Activated CD4-positive, alpha-beta T cell treated with anti-CD3 and anti-CD28 coated beads, Interleukin-2, amount 50 U/mL, for 24 hours (primary cell): Measurements from ENCODE around the gene TMED5.
"Not testable (repeated sequence)": the region's sequence is repeated elsewhere in the genome, so short reads cannot be mapped to it uniquely, and the experiment has no call there.

ENCODE experiments used
- DNase-seq, 2 donors: peaks; one replicate each; pipeline ENCODE4 v3.0.0-alpha.2; 2020; ENCODE audit warnings: low read depth in 1 of 2, low spot score in 1 of 2

The TMED5 gene

GRCh38 chr1:93179886-93180722 lies at the start of gene TMED5:
TMED5 (minus strand) TSS chr1:93180413; CDS start chr1:93180242, 171 bp downstream.
- DNase-seq = peak; percentile 86 to 95

- DNase-seq = no peak
Measured at GRCh38 chr1:93223023-93223675, 42.9 kb upstream of the TMED5 start.

DNA sequence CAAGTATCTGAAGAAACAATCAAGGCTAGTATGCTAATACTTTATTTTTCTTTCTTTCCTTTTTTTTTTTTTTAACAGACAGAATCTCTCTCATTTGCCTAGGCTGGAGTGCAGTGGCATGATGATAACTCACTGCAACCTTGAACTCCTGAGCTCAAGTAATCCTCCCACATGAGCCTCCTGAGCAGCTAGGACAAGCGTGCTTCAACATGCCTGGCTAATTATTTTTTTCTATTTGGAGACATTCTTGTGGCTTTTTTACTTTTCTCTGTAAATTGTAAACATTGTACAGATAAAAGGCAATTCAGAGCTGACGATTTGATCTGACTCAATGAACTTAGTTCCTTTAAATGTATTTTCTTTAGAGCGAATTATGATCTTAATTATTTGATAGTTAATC lies 41.7 kb upstream of the TMED5 start:
- DNase-seq = no peak

GRCh38 chr1:93220716-93221115 lies 40.5 kb upstream of the TMED5 start:
- DNase-seq = not testable (repeated sequence)

DNA sequence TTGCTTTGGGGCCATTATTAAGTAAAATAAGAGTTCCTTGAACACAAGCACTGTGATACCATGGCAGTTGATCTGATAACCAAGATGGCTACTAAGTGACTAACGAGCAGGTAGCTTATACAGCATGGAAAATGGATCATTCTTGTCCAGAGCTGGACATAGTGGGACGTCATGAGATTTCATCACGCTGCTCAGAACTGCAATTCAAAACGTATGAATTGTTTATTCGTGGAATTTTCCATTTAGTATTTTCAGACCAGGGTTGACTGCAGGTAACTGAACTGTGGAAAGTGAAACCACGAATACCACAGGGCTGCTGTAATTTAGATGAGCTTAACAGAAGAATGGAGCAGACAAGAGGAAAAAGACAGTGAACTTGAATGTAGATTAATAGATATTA lies 39.2 kb upstream of the TMED5 start:
- peak in 1 of 2 donors; percentile 10 for DNase-seq

DNA sequence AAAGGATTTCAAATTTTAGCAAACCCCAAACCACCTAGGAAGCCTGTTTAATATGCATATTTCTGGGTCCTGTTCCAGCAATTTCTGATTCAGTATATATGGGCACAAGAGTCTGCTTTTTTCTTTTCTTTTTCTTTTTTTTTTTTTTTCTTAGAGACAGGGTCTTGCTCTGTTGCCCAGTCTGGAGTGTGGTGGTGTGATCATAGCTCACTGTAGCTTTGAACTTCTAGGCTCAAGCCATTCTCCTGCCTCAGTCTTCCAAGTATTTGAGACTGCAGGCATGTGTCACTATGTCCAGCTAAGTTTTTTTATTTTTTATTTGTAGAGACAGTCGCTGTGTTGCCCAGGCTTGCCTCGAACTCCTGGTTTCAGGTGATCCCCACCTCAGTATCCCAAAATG lies 35.1 kb upstream of the TMED5 start:
- DNase-seq = no peak

GRCh38 chr1:93207211-93207610 lies 27.0 kb upstream of the TMED5 start:
- DNase-seq = no peak

DNA sequence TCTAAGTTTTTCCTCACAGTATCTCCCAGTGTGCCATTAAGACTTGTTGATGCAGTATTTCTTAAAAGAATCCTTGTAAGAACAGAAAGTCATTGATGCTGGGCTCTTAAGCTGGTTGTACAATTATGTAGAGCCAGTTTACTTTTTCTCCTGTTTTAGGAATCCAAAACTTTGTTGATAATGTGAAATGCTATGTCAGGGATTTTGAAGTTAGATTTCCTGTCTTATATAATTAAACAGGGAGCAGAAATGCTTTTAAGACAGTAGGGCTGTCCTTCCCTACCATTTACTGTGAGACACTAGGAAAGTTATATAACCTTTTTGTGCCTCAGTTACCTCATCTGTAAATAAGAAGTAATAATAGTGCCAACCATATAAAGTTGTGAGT lies 26.3 kb upstream of the TMED5 start:
- no peak for DNase-seq

DNA sequence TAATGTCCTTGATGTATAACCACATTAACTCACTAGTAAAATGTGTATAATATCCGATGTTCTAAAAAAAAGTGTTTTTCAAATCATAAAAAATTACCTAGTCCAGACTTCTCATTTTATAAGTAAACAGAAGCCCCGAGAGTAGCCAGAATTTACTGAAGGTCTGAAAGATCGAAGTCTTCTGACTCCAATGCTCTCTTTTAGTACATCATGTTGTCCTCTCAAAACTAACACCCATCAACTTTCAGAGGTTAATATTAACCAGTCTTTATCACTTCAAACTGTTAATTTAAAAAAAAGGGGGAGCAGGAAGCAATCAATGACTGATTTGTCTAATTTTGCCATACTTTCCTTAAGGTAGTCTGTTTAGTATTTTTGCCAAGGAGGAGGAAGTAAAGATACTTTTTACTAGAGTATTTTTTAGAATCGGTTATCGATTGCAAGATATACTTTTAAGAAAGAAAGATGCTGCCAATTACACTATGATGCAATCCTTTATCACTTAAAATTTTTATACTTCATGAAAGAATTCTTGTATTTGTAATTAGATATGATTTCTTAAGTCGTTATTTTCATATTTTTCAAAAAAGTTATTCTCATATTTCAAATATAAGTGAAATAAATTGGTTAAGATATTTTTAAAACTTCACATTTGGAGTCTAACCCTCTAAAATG lies 25.8 kb upstream of the TMED5 start:
- DNase-seq = no peak

DNA sequence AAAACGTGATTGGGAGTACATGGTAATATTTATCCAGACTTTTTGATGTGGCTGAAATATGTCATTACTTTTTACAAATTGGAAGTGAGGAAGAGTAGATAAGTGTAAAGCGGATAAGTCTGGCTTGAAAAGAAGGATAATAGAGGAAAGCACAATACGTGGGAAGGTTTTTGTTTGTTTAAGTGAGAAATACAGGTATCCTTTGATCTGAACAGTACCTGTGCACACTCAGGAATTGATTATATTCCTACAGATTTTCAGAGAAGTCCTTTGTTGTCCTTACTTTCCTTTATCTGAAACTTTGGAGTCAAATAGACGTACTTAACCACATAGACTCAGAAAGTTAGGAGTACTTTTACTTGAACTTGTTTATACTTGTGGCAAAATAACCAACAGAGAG lies 20.5 kb upstream of the TMED5 start:
- DNase-seq = no peak

GRCh38 chr1:93200086-93200620 lies 19.9 kb upstream of the TMED5 start:
- DNase-seq = no peak

GRCh38 chr1:93199150-93199549 lies 18.9 kb upstream of the TMED5 start:
- DNase-seq = no peak

DNA sequence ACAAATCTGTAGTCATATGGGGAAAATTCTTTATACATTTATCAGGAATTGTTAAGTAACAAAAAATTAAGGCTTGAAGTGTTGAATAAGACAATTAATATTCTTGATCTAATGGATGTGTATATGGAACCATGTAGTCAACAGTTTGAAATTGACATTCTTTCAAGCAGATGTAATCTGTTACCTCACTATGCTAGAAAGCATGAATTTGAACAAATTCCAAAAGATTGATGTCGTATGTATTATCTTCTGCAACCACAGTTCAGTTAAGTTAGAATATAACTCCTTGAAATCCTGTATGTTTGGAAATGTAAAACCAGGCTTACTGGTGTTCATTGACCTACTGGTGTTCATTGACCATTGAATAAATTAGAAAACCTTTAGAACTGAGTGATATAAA lies 16.4 kb upstream of the TMED5 start:
- no peak for DNase-seq

- no peak for DNase-seq
Measured at GRCh38 chr1:93194231-93194990, 14.2 kb upstream of the TMED5 start.

- no peak for DNase-seq
Measured at GRCh38 chr1:93190432-93190831, 10.2 kb upstream of the TMED5 start.

- no peak for DNase-seq
Measured at GRCh38 chr1:93186667-93187066, 6.5 kb upstream of the TMED5 start.

DNA sequence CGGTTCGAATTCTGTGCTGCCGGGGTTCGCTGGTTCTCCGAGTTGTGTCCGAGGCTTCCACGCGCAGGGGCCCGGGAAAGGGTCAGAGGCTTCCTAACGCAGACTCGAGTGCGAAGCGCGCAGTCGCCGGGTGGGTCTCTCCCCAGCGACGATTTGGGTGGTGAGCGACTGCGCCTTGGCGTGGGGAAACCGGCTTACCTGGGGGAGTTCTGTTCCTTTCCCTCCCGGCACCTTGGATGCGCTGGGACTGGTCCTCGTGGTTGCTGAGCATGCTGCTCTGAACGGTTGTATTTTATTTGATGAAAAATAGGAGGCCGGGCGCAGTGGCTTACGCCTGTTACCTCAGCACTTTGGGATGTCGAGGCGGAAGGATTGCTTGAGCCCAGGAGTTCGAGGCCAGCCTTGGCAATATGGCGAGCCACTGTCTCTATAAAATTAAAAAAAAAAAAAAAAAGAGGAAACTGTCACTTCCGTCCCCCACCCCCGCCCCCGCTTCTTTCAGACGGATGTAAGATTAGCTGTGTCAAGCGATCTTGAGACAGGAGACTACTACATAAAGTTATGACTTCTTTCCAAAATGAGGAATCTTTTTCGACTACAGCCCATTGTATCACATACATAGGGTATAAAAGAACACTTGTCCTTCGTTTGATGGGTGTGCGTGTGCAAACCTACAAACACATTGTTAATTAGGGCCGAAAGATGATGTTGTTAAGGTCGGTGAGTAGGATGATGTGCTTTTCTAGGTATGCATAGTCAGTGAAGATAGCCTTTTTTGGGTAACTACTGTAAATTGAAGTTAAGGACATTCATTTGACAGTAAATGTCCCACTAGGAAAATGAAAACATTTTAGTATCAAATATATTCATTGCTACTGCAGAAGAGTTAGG lies 755 bp upstream of the TMED5 start, which contains the start of gene CCDC18:
Gene CCDC18 (plus strand): TSS at position 2 of the 891 bp plus-strand sequence. CDS start 2,638 bp downstream, outside the sequence.
- DNase-seq = peak; percentile 39 to 54

DNA sequence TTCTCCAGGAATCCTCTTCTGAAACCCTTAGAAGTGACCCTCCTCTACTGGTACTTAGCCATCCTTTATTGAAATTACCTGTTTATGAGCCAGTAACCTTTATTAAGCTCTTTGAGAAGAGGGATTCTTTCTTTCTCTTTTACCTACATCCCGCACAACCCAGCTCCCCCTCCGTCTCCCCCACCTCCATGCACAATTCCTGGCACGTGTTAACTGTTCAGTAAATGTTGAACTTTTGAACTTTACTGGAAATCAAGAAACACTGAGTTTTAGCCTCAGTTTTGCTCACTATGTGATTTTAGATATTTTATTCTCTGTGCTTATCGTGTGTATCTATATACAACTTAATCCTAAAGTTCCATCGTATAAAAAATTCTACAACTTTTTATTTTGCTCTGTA lies 1.8 kb downstream of the TMED5 start:
- DNase-seq = no peak

- no peak for DNase-seq
Measured at GRCh38 chr1:93177991-93178390, 2.2 kb downstream of the TMED5 start.

- DNase-seq = not testable (repeated sequence)
Measured at GRCh38 chr1:93174638-93175037, 5.6 kb downstream of the TMED5 start.
